GM21528 (cell line): ENCODE data around the gene TOR1B.
"Not testable (repeated sequence)": the region's sequence is repeated elsewhere in the genome, so short reads cannot be mapped to it uniquely, and the experiment has no call there.

Source experiments
- ATAC-seq: cut with Tn5 transposase; IDR thresholded peaks from one replicate; pipeline ENCODE4 v1.9.1; 2021; ENCODE audit warnings: mild to moderate bottlenecking, moderate library complexity; ENCODE audit not compliant: unreplicated experiment, low FRiP score

Gene TOR1B

GRCh38 chr9:129776096-129776495, 26.9 kb upstream of the TOR1B start:
- not testable (repeated sequence) for ATAC-seq

GRCh38 chr9:129776566-129776937, 26.4 kb upstream of the TOR1B start:
- no peak for ATAC-seq

- ATAC-seq, result no peak
These were observed 25.8 kb upstream of the TOR1B start for GRCh38 chr9:129776938-129777768.

- no peak for ATAC-seq
These were observed 25.2 kb upstream of the TOR1B start for GRCh38 chr9:129777769-129778130.

- no peak for ATAC-seq
These were observed 24.5 kb upstream of the TOR1B start for GRCh38 chr9:129778469-129778868.

GRCh38 chr9:129779560-129780190, 23.3 kb upstream of the TOR1B start:
- ATAC-seq, result no peak

- ATAC-seq, result no peak
These were observed 21.9 kb upstream of the TOR1B start for GRCh38 chr9:129781131-129781530.

- ATAC-seq, result no peak
These were observed 21.0 kb upstream of the TOR1B start for GRCh38 chr9:129781981-129782380.

- no peak for ATAC-seq
These were observed 19.2 kb upstream of the TOR1B start for GRCh38 chr9:129783516-129784361.

- ATAC-seq, result not testable (repeated sequence)
These were observed 18.0 kb upstream of the TOR1B start for GRCh38 chr9:129784970-129785369.

GRCh38 chr9:129785866-129786265, 17.1 kb upstream of the TOR1B start:
- ATAC-seq, result no peak

- ATAC-seq, result no peak
These were observed 16.5 kb upstream of the TOR1B start for GRCh38 chr9:129786481-129786880.

GRCh38 chr9:129794549-129794948, 8.4 kb upstream of the TOR1B start:
- no peak for ATAC-seq

GRCh38 chr9:129796029-129796428, 7.0 kb upstream of the TOR1B start:
- ATAC-seq, result not testable (repeated sequence)

GRCh38 chr9:129798973-129799372, 4.0 kb upstream of the TOR1B start:
- ATAC-seq, result no peak

GRCh38 chr9:129801504-129801903, 1.5 kb upstream of the TOR1B start:
- ATAC-seq, result no peak

GRCh38 chr9:129803676-129804060, 684 bp downstream of the TOR1B start:
- no peak for ATAC-seq

GRCh38 chr9:129806061-129806460, 3.1 kb downstream of the TOR1B start:
- ATAC-seq, result no peak

GRCh38 chr9:129809346-129809745, 6.4 kb downstream of the TOR1B start:
- no peak for ATAC-seq

- ATAC-seq, result no peak
These were observed 7.1 kb downstream of the TOR1B start for GRCh38 chr9:129810116-129810515.

GRCh38 chr9:129810788-129811187, 7.8 kb downstream of the TOR1B start:
- no peak for ATAC-seq
